ENCODE results near the gene GAPDHS. TPM values are rescaled to one million over a fixed set of nuclear protein-coding genes. Genes with fewer than 3 reads are reported as not detected.

Gene GAPDHS
- total RNA-seq, 1 experiment from 2014 or later: not detected

DNA sequence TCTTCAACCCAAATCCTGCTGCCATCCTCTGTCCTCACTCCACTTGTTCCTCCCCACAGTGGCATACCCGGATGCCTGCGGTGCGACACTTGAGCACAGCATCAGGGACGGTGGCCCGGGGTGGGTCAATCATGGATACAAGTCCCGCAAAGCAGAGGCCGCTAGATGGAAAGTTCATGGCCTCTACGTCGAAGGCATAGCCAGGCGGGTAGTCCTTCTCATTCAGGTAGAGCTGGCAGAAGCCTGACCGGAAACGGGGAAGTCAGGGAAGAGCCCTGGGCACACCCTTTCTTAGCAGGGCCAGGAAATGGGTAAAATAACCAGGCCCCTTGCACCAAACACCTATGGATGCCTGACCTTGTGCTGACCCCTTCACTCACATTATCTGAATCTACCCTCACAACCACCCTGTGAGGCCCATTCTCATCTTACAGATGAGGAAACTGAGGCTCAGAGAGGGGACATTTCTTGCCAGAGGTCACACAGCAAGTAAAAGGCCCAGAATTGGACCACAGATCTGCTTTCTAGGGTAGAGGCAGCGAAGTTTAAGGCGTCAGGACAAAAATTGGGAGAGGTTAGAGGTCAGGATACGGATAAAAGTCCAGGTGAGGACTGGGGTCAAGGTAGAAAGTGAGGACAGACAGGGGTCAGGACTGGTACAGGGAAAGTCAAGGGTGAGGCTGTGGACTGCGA, 23.7 kb downstream of the GAPDHS start:
- no peak for DNase-seq (ENCODE audit: low spot score)

DNA sequence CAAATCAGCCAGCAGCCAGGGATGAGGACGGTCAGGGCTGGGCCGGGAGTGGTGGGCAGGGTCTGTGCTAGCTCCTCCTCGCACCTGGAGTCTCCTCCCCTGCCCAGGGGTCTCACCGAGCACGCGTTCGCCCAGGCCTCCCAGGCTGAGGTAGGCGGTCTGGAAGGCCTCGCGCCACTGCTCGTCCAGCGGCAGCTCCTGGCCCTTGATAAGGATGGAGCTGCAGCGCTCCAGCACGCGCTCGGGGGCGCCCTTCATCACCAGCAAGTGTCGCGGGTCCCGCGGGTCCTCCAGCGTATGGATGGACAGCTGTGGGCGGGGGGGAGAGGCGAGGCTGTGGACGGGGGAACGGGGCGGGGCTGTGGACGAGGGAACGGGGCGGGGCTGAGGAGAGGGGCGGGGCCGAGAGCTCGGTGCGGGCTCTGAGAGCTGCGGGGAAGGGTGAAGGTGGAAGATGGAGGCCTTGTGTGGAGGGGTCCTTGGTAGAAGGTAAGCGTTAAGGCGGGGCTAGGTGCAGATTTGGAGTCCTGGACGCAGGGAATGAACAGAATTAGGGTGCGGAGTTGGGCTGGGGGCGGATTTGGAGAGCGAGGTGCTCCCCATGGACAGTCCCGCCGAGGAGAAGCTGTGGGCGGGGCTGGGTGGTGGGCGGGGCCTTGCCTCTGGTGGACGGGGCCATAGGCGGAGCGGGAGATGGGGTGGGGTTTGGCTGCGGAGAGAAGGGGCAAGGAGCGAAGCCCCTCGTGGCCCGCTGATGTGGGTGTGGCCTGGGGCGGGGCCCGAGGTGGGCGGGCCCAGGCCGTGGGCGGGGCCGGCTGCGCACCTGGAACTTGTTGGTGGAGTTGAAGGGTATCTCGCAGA, 24.5 kb downstream of the GAPDHS start:
- no peak for DNase-seq (ENCODE audit: low spot score)

DNA sequence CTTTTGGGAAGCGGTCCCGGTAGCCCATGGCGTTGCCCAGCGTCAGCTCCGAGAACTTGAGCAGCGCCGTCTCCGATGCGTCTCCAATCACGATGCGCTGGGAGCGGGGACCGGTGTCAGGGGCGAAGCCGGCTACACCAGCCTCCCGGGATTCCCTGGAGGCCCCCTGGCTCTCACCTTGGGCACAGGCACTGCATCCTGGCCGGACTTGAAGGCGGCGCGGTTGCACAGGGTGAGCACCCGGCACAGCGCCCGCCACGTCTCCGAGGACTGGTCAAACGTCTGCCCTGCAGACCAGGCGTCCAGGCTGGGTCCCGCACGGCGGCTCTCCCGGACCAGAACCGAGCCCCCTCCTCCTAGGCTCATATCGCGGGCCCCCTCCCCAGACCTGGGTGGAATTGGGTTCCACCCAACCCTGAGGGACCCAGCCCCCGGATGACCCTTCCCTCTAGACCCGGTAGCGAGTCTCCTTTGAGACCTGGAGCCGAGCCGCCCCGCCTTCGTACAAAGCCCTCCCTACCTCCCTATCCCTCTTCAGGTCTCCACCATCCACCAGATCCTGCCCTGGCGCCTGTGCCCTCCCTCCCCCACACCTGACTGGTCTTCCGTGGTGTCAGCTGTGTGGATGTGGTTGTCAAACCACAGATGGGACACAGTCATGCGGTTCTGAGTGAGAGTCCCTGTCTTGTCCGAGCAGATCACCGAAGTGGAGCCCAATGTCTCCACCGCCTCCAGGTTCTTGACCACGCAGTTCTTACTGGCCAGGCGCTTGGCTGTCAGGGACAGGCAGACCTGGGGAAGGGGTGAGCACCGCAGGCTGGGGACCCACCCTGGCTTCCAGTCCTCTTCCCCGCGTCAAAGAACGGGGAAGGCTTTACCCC, 25.4 kb downstream of the GAPDHS start:
- DNase-seq (ENCODE audit: low spot score): no peak

DNA sequence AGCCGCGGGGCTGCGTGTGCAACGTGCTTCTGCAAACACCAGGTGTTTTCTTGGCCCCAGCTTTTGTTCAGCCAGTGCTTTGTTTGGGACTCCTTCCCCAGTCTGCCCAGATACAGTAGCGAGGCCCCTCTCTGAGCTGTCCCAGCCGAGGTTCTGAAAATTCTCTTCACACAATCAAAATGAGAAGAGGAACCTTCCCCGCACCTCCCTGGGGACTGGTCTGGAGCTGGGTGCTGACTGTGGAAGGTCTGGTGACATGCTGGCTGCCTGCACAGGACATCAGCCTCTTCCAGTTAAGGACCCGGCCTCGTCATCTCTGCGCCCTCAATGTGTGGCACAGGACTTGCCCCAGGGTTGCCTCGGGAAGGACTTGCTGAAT, 26.0 kb downstream of the GAPDHS start:
- DNase-seq (ENCODE audit: low spot score): no peak

DNA sequence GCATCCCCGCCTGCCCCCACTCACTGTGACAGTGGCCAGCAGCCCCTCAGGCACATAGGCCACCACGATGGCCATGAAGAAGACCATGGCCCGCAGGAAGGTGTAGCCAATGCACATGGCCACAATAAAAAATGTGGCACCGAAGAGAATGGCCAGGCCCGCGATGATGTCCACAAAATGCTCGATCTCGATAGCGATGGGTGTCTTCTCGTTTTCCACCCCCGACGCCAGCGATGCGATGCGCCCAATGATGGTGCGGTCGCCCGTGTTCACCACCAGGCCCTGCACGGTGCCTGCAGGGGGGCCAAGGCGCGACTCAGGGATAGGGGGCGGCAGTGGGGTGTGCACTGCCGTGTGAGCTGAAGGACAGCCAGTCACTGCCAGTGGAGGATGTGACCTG, 26.5 kb downstream of the GAPDHS start:
- no peak for DNase-seq (ENCODE audit: low spot score)

DNA sequence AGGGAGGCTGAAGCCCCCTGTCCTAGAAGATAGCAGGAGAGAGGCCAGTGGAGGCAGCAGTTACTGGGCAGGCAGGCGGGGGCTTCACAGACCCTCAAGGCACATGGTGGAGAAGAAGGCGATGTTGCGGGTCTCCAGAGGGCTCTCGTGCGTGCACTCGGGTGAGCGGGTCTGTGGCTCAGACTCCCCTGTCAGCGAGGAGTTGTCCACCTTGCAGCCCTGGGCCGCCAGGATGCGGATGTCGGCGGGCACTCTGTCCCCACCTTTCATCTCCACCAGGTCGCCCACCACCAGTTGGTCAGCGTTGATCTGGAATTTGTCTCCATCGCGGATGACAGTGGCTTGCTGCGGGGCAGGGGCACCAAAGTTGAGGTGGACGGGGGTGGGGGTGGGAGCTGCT, 27.0 kb downstream of the GAPDHS start:
- no peak for DNase-seq (ENCODE audit: low spot score)

DNA sequence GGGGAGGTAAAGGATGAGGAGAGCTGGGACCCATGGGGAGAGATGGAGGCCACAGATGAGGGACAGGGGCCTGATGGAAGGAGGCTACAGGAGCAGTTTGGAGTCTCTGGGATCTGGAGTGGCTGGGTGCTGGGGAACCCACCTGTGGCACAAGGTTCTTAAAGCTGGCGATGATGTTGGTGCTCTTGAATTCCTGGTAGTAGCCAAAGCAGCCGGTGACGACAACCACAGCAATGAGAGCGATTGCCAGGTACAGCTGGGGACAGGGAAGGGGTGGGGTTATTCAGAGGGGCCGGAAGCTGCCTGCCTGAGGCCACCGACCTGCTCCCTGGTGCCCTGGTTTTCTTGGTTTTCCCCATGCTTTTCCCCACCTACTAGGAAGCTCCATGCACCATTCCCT, 27.4 kb downstream of the GAPDHS start:
- no peak for DNase-seq (ENCODE audit: low spot score)

DNA sequence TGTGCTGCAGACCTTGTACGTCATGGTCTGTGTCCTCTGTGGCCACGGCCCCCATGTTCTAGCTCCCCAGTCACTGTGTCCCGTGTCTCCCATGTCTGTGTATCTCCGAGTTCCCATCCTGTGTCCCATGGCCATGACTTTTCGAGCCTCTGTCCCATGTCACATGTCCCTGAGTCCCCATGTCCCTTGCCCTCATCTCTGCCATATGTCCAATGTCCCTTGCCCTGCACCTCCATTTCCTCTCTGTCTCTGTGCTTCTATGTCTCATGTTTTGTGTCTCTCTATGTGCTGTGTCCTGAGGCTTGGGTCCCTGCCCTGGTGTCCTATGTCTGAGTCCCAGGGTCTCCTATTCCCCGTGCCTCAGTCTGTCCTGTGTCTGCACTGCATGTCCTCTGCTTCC, 28.2 kb downstream of the GAPDHS start:
- DNase-seq (ENCODE audit: low spot score): no peak

DNA sequence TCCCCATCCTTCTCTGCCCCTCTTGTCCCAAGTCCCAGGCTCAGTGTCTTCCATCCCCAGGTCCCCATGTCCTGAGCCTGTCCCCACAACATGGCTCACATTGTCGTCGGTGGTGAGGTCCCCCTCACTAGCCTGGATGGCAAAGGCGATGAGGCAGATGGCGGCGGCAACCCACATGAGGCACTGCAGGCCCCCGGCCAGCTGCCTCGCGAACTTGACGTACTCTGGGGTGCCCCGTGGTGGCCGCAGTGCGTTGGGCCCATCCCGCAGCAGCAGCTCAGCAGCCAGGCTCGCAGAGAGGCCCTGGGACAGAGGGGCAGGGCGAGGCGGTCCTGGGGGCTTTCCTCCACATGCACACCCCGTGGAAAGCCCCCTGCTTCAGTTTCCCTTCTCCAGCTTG, 29.1 kb downstream of the GAPDHS start:
- DNase-seq (ENCODE audit: low spot score): no peak

DNA sequence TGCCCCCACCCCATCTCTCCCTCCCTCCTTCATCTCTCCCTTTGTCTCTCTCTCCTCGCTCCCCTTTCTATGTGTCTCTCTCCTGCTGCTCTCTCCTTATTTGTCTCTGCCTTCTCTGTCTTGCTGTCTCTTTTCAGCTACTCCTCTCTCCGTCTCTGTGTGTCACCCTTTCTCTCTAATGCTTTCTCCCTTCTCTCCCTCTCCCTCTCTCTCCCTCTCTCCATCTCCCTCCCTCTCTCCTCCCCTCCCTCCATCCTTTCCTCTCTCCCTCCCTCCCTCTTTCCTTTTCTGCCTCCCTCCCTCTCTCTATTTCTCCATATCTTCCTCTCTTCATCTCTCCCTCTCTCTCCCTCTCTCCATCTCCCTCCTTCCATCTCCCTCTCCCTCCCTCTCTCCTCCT, 29.5 kb downstream of the GAPDHS start:
- DNase-seq (ENCODE audit: low spot score): no peak

DNA sequence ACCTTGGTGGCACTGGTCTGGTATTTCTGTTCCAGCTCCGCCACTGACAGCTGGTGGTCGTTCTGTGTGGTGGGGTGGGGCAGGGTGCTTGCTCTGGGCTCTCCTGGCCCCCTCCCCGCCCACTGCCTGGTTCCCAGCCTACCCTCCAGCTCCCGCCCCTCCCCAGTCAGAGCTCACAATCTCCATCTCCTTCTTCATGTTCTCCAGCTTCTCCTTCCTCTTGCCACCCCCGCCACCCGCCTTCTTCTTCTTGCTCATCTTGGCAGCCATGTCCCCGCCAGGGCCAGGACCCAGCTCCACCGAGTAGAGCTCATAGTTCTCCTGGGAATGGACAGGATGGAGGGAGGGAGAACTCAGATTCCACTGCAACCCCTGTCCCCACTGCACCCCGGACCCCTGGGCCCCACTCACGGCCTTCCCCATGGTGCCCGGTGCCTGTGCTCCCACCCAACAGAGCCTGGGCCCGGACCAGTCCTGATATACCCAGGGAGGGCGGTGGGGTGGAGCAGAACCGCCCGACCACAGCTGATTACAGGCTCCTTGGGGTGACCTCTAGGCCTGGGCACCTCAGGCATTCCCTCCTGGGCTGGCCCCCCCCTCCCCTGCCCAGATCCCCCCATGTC, 30.1 kb downstream of the GAPDHS start, which contains the start of gene ATP4A:
TSS of gene ATP4A (minus strand) at position 452 of the 623 bp plus-strand sequence. CDS start at position 423, 29 bp downstream.
- DNase-seq (ENCODE audit: low spot score): no peak

DNA sequence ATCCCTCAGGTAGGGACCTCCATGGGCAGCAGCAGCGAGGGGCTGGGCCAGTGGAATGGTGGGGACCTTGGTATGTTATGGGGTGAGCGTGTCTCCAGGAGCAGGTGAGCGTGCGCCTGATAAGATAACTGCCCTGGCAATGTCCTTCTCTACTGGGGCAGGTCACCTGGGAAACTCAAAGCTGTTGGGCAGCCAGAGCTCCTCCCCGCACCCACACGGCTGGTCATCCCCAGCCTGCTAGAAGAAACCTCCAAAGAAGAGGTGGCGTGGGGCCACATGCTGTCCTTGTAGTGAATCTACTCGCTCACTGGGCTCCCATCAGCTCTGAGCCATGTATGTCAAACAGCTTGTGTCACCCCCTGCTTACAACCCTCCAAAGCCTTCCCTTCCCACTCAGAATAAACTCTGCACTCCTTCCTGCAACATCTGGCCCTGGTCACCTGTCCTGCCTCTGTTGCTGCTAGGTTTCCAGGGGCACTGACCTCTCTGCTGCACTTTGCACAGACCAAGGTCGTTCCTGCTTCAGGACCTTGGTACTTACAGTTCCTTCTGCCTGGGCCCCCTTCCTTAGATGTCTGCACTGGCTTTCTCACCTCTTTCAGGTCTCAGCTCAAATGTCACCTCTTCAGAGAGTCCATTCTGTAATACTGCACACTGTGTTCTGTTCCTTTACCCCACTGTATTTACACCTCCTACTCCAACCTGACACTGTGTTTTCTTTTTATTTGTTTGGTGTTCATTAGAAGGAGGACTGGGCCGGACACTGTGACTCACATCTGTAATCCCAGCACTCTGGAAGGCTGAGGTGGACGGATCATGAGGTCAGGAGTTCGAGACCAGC, 32.0 kb downstream of the GAPDHS start:
- DNase-seq (ENCODE audit: low spot score): no peak

DNA sequence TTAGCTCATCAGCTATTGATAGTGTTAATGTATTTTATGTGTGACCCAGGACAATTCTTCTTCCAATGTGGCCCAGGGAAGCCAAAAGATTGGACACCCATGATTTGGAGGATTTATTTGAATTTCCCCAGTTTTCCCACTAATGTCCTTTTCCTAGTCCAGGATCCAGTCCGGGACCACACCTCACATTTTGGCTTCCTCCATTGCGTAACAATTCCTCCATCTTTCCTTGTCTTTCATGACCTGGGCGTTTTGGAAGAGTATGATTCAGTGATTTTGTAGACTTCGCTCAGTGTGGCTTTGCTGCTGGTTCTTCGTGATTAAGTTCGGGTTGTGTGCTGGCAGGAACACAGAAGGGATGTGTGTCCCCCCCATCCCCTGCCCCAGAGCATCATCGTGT, 33.5 kb downstream of the GAPDHS start:
- DNase-seq (ENCODE audit: low spot score): no peak

DNA sequence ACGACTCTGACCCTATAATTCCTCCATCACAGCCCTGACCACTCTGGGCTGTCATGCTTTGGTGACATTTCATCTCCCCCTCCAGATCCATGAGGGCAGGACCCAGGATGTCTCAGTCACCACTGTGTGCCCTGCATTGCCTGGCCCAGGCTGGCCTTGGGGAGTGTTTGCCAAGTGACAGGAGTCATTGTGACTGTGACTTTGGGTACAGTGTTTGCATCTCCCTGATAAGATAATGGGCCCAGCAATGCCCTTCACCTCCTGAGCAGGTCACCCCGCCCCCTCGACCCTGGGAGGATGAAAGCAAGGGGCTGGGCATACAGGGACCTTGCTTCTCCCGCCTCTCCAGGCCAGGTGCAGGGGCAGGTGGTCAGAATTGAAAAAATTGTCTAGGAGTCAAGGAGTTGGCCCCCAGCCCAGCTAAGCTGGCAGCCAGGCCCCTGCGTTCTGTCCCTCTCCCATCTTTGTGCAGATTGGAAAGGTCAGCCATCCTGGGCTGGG, 36.1 kb downstream of the GAPDHS start:
- no peak for DNase-seq (ENCODE audit: low spot score)

DNA sequence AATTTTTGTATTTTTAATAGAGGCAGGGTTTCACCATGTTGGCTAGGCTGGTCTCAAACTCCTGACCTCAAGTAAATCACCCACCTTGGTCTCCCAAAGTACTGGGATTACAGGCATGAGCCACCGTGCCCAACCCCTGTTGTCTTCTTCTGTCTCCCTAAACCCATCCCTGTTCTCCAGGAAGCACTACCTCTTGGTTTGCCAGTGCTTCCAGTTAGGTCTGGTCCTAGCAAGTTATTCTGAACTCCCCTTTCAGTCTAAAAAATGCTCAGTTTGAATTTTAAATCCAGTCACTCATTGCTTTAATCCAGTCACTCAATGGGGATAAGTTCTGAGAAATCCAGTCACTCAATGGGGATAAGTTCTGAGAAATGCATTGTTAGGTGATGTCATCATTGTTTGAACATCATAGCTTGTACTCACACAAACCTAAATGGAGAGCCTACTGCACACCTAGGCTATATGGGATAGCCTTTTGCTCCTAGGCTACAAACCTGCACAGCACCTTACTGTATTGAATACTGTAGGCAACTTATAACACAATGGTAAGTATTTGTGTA, 38.2 kb downstream of the GAPDHS start:
- DNase-seq (ENCODE audit: low spot score): no peak

DNA sequence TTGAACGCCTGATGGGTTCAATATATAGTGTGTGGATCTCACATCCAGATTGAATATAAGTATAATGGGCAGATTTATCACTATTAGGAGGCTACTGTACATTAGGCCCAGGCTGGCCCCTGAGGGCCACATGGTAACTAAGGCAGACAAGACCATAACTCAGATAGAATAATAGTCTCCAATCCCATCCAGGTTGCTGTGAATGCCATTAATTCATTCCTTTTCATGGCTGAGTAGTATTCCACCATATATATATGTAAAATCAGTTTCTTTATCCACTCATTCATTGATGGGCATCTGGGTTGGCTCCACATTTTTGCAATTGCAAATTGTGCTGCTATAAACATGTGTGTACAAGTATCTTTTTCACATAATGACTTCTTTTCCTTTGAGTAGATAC, 44.7 kb downstream of the GAPDHS start:
- DNase-seq (ENCODE audit: low spot score): no peak

DNA sequence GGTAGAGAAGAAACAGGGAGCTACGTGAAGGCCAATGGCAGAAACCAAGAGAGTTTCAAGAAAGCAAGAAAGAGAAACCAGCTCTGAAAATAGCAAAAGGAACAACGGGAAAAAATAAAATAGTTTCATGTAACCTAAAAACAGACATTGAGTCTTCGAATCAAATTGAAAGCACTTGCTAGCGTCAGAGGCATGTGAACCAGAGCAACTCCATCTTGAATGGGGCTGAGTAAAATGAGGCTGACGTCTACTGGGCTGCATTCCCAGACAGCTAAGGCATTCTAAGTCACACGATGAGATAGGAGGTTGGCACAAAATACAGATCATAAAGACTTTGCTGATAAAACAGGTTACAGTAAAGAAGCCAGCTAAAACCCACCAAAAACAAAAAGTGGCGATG, 45.5 kb downstream of the GAPDHS start:
- DNase-seq (ENCODE audit: low spot score): no peak

DNA sequence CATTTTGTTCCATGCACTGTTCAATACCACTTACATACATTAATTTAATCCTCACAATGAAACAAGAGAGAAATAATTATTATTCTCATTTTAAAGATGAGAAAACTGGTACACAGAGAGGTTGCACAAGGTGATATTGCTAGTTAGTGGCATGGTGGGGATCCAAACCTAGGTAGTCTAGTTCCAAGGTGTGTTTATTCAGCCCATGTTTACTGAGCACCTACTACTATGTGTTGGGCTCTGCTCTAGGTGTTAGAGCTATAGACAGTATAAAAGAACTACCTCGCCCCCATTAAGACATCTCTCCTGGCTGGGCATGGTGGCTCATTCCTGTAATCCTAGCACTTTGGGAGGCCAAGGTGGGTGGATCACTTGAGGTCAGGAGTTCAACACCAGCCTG, 49.5 kb downstream of the GAPDHS start:
- no peak for DNase-seq (ENCODE audit: low spot score)

DNA sequence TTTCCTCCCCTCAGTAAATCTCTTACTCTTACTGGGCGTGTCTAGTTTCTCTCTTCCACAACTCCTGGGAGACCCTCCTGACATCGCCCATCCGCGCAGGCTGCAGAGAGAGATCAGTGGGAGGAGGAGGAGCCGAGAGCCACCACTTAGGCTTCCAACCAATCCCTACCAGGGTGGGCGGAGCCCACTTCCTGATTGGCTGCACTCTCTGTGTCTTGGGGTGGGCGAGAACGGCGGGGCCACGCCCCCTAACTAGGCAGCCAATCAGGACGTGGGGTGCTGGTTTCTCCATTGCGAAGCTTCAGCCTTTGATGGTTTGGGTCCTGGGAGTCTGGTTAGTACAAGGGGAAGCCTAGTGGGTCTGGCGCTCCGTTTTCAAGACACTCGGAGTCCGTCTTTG, 52.6 kb downstream of the GAPDHS start, which contains the start of gene PMIS2:
TSS of gene PMIS2 (plus strand) at position 326 of the 400 bp plus-strand sequence. CDS start 87 bp downstream, outside the sequence.
- peak; percentile 21 for DNase-seq (ENCODE audit: low spot score)

DNA sequence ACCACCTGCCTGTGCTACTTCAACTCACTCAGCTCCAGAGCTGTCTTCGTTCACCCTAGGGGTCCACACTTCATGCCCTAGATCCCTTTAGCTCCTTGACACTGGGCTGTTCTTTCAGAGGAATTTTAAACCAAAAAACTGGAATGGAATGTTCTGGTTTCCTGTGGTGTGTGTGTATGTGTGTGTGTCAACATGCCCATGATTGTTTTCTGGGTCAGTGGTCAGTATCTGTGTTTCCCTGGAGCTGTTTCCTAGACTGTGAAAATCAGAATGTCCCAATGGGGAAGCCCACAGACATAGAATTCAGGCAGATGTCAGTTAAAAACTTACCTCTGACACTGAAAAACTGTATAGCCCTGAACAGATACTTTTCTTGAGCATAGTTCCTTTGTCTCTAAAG, 54.1 kb downstream of the GAPDHS start:
- DNase-seq (ENCODE audit: low spot score): no peak
